ENCODE results near the gene CTBP1.
A peak's percentile ranks its signal among the peaks of the same experiment; 100 is the strongest.

Gene CTBP1

GRCh38 chr4:1221155-1221870, 27.6 kb downstream of the CTBP1 start:
- no peak for DNase-seq

- no peak for DNase-seq
Measured at GRCh38 chr4:1220566-1220965, 28.4 kb downstream of the CTBP1 start.

GRCh38 chr4:1219566-1219950, 29.4 kb downstream of the CTBP1 start:
- DNase-seq: no peak

DNA sequence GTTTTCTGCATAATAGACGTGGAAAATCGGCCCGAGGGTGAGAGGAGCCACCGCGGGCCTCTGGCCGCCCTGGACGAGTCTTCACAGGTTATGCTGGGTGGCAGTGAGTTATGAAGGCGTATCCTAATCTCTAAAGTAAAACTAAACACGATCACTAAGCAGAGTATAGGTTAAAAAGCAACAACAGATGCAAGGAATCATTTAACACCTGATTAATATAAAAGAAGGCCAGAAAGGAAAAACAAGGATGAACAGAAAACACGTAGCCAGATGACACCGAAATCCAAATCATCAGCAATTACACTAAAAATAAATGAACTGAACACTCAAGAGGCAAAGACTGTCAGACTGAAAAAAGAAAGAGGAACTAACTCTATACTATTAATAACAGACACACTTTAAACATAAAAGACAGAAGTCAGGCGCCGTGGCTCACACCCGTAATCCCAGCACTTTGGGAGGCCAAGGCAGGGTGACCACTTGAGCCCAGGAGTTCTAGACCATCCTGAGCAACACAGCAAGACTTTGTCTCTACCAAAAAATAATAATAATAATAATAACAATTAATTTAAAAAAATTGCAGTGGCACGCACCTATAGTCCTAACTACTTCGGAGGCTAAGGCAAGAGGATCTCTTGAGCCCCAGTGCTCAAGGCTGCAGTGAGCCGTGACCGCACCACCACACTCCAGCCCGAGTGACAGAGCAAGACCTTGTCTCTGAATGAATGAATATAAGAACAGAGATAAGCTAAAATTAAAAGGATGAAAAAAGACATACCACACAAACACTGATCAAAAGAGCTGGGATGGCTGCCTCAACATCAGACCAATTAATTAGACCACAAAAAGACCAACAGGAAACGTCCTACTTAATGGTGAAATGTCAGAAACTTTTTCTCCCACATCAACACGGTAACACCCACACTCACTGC, 30.0 kb downstream of the CTBP1 start:
- no peak for DNase-seq

GRCh38 chr4:1217366-1217765, 31.6 kb downstream of the CTBP1 start:
- DNase-seq: no peak

DNA sequence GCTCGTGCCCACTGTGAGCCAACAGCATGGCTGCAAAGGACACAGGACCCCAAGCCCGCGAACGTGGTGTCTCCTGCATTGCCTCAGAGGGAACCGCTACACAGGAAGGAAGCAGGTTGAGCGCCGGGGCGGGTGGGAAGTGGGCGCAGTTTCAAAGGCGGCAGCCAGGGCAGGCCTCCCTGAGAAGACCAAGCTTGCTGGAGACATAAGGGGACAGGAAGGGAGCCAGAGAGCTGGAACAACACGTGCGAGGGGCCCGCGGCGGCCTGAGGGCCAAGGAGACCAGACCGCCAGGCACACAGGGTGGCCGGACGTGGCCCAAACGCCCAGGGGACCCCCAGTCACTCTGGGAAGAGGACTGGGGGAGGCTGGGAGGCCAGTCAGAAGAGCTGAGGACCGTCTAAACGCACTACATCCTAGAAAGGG, 32.0 kb downstream of the CTBP1 start:
- peak; percentile 66 for DNase-seq

DNA sequence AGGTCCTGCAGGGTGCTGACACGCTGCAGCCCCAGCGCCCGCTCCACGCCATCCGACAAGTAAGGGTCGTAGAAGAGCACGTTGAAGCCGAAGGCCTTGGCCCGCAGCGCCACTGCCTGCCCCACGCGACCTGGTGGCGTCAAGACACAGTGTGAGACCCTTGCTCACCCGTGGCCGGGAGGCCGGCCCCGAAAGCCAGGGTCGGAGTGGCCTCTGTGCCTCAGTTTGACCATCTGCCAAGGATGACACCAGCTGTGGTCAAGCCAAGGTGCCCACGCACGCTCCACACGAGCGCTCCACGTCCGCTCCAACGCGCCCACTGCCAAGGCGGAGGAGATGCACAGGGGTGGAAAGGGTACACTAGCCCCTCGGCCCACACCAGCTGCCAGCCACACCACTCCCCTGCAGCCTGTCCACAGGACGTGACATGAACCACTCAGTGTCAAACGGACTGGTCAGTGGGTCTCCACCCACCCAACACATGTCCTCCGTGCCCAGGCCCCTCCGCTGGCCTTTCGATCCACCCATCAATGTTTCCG, 32.8 kb downstream of the CTBP1 start:
- no peak for DNase-seq

DNA sequence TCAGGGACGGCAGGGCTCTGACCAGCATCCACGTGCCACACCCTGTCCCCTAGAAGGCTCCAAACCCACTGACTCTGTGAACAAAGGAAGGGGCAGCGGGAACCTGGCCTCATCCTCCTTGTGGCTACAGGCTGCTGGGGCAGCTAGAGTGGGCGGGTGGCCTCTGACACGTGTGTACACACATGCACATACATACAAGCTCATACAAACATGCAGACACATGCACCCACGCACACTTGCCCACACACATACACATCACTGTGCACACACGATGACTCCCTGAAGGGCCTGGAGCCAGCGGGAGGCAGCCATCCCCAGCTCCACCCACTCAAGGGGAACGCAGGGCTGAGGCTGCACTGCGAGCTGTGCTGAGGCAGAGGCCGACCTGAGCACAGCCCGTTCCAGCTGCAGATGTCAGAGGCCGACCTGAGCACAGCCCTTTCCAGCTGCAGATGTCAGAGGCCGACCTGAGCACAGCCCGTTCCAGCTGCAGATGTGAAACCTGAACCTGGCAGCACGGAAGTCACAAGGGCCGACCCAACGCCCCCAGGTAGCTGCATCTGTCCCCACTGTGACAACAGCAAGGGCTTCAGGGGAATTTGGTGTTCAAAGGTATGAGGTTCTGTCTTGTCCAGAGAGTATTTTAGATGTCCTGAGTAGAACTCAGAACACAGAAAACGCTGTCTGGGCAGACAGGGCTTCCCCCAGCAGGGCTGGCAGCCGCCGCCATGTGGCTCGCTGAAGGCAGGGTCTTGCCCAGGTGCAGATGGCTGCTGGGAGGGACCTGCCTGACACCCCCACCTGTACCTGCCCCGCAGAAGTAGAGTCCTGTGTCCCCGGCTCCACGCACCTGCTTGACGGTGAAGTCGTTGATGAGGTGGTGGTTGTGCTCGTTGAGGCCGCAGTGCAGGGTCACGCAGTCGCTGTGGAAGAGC, 33.5 kb downstream of the CTBP1 start:
- no peak for DNase-seq

- DNase-seq: no peak
Measured at GRCh38 chr4:1214101-1215095, 34.5 kb downstream of the CTBP1 start.

GRCh38 chr4:1213336-1213995, 35.5 kb downstream of the CTBP1 start:
- no peak for DNase-seq

DNA sequence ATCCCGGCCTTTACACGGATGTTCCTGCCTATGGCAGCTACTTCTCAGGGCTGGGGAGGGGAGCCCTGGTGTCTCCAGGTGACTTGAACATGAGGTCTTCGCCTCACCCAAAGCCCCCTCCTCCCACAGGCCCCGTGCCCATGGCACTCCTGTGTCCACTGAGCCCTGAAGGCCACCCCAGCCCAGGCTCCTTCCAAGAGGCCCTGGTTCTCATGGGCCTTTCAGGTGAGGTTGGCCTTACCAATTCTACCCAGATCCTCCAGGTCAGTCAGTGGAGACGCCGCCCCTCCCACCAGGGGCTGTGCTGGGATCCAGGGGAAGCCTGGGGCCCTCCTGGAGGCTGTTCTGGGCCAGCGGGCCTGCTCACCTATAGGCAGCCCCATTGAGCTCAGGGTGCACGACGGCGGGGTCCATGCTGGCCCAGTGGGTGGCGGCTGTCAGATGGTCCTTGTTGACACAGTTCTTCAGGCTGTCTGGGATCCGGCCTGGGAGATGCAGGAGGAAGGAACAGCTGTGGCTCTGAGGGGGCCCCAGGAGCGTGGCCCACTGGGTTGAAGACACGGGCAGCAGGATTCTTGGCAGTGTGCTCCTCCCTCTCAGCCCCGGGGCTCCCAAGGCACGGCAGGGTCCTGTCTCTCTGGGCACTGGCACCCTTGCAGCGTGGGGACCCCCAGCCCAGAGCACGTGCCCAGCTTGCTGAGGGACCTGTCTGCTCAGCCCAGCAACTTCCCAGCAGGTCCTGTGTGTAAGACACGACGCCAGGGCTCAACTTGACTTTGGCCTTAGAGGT, 36.2 kb downstream of the CTBP1 start:
- DNase-seq: no peak

DNA sequence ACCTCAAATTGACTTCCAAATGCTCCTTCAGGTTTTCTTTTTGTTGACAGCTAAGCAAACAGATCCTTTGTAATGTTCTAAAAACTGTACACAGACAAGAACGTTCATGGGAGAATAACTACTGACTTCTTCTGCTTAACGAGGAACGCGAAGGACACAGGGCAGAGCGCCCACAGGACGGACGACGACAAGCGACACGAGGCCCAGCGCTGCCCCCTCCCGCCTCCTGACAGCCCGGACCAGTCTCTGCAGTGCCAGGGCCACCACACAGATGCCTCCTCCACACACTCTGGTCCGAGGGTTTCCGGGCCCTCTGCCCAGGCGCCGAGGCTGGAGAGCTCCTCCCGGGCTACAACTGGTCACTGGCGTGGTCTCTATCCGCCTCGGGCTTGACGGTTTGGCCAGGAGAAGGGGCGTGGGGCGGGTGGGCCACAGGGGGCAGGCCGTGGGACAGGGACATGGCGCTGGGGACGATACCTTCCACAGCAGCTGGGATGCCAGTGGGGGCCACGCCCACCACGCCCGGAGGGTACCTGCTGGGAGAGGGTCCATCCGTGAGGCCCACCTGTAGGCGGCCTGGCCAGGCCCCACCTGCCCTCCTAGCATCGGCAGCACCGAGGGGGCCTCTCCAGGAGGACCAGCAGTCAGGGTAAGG, 36.9 kb downstream of the CTBP1 start:
- no peak for DNase-seq

- no peak for DNase-seq
Measured at GRCh38 chr4:1211371-1211770, 37.6 kb downstream of the CTBP1 start.

DNA sequence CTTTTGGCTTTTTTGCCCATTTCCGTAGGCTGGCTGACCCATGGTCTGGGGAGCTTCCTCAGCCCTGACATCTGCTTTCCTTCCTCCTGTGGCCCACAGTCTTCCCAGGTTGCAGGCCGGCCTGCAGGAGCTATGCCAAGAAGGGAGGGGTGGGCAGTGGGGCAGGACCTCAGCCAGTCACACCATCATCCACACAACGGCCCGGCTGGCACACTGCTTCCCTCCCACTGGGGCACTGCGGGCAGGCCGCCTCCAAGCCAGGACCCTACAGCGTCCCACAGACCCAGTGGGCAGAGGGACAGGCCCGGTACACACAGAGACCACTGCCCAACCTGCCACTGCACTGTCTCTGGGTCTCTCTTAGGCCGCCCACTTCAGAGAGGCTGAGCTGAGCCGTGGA, 38.0 kb downstream of the CTBP1 start:
- DNase-seq: no peak

DNA sequence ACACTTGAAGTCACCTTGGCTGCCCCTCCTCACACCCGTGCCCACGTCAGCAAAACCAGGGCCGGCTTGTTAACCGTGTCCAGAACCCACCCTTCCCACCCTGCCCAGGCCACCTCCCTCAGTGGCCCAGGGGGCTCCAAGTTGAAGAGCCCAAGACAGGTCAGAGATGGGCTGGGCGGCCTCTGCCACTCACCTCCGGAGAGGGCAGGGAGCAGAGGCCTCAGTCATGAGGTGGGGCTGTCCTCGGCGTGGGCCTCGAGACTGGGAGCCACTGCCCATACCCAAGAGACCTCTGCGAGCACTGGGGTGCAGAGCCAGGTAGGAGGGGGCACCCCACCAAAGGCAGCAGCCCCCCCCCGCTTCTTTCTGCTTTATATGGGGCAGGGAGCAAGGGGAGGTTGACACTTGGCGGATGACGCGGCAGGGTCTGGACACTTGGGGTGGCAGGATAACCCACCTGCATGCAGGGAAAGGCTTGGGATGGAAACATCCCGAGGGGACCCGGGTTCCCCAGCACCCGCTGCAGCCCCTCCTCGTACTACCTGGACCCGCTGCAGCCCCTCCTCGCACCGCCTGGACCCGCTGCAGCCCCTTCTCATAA, 38.6 kb downstream of the CTBP1 start:
- no peak for DNase-seq

DNA sequence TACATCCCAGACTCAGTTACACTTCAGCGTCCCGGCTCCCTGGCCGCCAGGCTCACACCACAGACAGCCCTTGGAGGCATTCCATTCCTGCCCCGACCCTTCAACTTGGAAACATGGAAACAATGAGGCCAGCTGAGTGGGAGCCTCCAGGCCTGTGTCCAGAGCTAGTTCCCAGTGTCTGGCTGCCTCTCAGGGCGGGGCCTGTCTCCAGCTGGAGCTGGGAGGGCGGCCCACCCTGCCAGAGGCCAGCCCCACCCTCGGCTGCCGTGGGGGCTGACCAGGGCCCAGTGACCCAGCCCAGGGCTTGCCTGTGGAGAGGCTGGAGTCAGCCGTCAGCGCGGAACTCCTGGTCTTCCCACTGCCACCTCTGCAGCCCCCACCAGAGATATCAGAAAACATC, 39.1 kb downstream of the CTBP1 start:
- no peak for DNase-seq

DNA sequence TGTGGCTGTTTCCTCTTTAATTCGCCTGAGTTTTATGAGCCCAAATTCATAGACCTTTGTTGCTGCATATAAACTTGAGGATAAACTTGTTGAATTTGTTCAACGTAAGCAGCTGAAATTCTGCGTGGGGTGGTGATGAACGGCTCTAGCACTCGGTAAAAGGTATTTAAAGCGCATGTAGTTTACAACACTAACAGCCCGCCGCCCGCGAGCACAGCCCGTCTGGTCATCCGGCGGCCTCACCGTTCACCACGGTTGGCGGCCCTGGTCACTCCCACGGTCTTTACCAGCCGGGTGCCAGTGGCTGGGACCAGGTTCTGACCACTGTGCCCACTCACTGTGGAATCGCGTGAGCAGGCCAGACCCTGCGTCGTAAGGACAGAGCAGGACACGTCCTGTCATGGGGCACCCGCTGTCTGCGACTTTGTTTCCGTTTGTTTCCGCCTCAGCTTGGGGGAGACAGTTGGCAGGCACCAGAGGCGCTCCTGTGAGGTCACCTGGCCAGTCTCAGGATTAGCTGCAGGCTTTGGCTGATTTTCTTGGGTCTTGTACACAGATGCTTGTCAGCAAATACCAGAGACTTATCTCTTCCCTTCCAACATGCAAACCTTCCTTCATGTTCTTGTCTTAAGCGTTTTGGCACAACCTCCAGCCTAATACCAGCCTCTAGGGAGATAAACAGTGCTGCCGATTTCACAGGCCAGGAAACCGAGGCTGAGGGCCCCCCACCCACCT, 39.8 kb downstream of the CTBP1 start:
- DNase-seq: no peak

GRCh38 chr4:1208266-1208961, 40.5 kb downstream of the CTBP1 start:
- no peak for DNase-seq
